GM12892 (cell line): ENCODE data around the gene CACNA1C.

Experiments used
- POLR2A ChIP-seq: IDR thresholded peaks from 2 replicates; pipeline ENCODE4 v1.6.1; 2011; ENCODE audit warnings: low read depth, low read length, control low read depth
- POLR2AphosphoS5 ChIP-seq: IDR thresholded peaks from 2 replicates; pipeline ENCODE4 v1.6.1; 2011; ENCODE audit warnings: low read depth, low read length, control low read depth

- TF ChIP-seq POLR2AphosphoS5 (no peak), POLR2A (no peak)
These were observed 313.9 kb downstream of the CACNA1C start for GRCh38 chr12:2366711-2367110.
